Fibroblast of skin of scalp (primary cell): Measurements from ENCODE around the gene PGK2. TPM values are rescaled to one million over a fixed set of nuclear protein-coding genes. Genes with fewer than 3 reads are reported as not detected.
"Not testable (repeated sequence)": the region's sequence is repeated elsewhere in the genome, so short reads cannot be mapped to it uniquely, and the experiment has no call there.

ENCODE experiments used
- DNase-seq: peaks from one replicate; pipeline ENCODE4 v3.0.0-alpha.2; 2013
- polyA plus RNA-seq, 2 experiments: library from polyadenylated mRNA; unstranded; fragments of 120-200 nt; gene quantifications; one replicate each; pipeline ENCODE4 v1.2.1, GENCODE V29; 2013; ENCODE audit not compliant: insufficient read length in 2 of 2

PGK2 gene
- not detected for polyA plus RNA-seq (2013, experiment 1 of 2; ENCODE audit: insufficient read length)
- 0.11 TPM for polyA plus RNA-seq (2013, experiment 2 of 2; ENCODE audit: insufficient read length)

- DNase-seq = no peak
Measured at GRCh38 chr6:49787176-49787575, at the start of gene PGK2. TSS of gene PGK2 (minus strand) at chr6:49787285. CDS start at chr6:49787187, 98 bp downstream.

DNA sequence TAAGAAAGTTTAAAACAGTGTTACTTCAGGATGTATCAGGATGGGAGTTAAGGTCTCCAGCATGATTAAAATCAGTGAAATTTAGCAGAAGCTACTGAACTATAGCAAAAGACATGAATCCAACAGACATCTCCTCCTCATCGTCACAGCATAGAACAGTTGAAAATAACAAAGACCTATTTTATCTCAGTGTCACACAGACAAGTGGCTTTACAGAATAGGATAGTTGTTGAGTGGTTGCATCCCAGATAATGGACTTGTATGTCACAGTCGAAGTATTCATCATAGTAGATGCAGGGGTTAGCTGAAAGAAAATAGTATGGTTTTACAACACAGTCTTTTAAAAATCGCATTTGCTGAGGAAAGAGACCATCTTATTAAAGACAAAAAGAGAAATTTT lies 48.1 kb upstream of the PGK2 start:
- no peak for DNase-seq

DNA sequence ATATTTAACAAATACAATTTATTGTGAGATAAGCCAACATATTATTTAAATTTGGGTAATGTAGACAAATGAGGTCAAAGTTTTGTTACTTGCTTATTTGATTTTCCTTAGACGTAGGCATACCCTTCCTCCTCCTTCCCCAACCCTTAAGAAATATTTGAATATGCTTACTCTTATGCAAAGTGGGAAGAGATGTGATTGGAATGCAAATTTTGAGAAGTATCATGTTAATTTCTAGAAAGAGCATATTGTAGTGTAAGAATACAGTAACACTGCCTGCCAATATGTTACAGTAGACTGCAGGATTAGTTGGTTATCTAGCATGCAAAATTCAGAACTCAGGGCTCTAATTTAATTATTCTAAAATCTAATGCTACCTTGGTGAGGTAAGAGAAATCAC lies 46.3 kb upstream of the PGK2 start:
- DNase-seq = no peak

DNA sequence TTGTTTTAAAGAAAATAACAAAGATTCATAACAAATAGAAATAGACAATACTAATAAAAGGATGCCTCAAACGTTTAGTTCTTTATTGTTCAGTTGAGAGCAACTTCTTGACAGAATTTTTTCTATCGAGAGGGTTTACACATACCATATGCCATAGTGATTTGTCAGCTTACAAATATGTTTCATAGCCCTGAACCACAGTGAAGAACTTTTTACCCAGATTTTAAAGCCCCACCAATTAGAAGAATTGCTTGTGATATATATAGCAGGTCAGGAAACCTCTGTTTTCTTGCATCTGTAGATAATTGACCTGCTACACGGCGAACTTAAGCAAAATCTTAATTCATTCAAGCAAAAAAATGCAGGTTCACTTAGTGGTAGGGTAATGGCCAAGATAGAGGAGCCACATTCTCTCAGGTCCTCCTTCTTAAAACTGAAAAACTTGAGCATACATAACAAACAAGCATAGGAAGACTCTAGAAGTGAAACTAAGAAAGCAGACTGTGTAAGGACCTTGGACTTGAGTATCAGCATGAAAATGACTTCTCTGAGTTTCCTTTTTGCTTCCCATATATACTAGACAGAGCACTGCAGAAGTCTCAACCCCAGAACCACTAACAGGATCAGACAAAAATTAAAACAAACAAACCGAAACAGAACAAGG lies 39.8 kb upstream of the PGK2 start:
- DNase-seq = no peak

DNA sequence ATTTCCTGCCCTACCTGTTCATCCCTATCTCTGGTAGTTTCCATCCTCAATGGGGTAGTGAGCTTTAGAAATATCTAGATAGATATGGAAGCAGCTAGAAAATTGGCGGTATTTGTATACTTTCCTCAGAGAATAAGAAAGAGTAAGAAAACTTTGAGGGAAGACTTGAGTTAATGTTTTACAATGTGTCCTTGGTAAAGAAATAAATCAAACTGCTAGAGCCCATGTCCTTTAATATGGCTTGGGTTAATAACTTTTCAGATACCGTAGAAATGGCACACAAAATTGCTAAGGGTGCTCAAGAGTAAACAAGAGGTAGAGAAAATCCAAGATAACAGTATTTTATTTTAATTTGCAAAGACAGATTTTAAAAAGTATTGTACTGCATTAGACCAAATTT lies 28.1 kb upstream of the PGK2 start:
- no peak for DNase-seq

GRCh38 chr6:49813248-49813647 lies 26.2 kb upstream of the PGK2 start:
- DNase-seq = no peak

GRCh38 chr6:49806145-49806544 lies 19.1 kb upstream of the PGK2 start:
- DNase-seq = no peak

DNA sequence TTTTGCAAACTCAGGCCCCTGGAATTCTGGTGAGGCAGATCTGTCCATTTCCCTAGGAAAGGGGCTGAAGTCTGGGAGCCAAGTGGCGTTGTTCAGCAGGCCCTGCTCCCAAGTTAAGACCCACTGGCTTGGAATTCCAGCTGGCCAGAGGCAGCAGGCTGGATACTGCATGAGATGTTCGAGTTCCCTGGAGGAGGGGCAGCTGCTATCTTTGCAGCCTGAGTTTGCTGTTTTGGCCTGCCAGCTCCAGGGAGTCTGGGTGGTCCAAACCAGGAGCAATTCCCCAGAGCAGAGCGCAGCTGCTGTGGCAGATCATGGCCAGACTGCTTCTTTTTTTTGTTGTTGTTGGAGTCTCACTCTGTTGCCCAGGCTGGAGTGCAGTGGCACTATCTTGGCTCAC lies 18.2 kb upstream of the PGK2 start:
- DNase-seq = no peak

GRCh38 chr6:49801525-49801924 lies 14.4 kb upstream of the PGK2 start:
- DNase-seq = no peak

DNA sequence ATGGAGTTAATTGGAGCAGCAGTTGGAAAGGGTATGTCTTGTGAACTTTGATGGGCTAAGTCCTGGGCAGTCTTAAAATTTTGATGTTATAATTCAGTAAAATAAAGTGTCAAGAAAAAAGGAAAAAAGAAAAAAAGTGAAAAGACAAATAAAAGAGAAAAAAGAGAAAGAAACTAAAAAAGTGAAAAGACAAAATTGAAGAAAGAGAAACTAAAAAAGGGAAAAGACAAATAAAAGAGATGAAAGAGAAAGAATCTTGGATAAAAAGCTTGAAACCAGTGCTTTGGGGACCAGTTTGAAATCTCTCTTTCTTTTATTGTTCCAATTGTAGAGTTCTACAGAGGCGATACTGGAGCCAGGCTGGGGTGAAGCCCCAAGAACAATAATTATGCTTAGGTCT lies 12.0 kb upstream of the PGK2 start:
- no peak for DNase-seq

- DNase-seq = not testable (repeated sequence)
Measured at GRCh38 chr6:49796842-49797455, 9.9 kb upstream of the PGK2 start.

- DNase-seq = no peak
Measured at GRCh38 chr6:49790341-49790740, 3.3 kb upstream of the PGK2 start.

GRCh38 chr6:49784272-49784671 lies 2.8 kb downstream of the PGK2 start:
- no peak for DNase-seq

DNA sequence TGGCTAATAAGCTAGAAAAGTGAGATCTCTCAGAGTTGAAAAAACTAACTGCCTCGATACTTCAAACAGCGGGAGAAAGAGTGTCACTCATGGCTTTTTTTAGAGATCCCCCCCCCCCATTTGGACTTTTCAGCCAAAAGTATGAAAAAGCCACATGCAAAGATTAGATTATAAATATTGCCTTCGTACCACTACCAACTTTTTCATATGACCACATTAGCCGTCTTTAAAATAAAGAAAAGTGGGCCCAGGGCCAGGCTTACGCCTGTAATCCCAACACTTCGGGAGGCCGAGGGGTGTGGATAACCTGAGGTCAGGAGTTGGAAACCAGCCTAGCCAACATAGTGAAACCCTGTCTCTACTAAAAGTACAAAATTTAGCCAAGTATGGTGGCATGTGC lies 4.4 kb downstream of the PGK2 start:
- DNase-seq = no peak

- no peak for DNase-seq
Measured at GRCh38 chr6:49782293-49782692, 4.8 kb downstream of the PGK2 start.

GRCh38 chr6:49776444-49776843 lies 10.6 kb downstream of the PGK2 start:
- DNase-seq = no peak

DNA sequence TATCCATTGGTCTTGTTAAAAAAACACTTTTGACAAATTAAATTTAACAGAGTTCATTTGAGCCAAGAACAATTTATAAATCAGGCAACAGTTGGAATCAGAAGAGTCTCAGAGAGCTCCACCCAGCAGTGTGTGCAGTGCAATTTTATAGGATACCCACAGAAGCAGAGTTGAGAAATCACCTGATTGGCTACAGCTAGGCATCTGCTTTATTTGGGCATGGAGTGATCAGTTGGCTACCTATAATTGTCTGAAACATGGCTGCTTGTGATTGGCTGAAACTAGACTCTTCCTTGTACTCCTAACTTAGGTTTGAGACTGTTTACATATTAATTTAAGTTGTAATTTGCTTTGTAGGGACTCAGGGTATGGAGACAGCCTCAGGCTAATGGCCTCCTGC lies 12.0 kb downstream of the PGK2 start:
- no peak for DNase-seq

DNA sequence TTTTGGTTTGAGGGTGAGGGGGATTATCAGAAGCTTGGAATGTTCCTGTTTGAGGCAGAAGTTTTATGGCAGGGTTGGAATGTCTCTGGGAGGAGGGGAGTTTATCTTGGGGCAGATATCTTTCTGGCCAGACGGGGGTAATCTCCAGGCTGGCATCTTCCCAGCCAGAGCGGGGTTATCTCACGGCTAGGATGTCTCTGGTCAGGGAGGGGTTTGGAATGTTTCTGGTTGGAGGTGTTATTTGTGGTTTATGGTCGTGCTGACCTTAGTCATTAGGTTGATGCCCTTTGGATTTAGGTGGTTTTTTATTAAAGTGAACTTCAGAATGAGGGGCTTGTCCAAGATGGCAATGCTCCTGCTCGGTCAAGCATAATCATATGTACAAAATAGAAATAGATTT lies 14.8 kb downstream of the PGK2 start:
- DNase-seq = no peak

GRCh38 chr6:49766762-49767161 lies 20.3 kb downstream of the PGK2 start:
- DNase-seq = no peak

- no peak for DNase-seq
Measured at GRCh38 chr6:49764571-49765236, 22.4 kb downstream of the PGK2 start.

DNA sequence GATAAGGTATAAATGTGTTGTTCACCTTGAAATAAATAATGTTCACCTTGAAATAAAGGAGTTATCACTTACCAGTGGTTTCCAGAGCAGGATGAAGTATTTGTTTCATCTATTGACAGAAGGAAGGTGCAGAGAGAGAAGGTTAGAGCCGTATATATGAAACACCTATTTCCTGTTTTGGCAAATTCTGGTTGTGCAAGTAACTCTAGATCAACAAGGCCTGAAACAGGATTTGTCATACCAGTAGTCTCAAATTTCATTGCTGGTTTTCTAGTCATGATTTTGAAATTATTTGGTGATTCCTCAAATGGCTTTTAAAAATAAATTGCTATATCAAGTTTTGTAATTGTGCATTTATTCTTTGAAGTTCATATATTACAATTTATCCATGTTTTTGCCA lies 42.8 kb downstream of the PGK2 start, which contains the start of gene CRISP3:
CRISP3 (minus strand) TSS at position 130 of the 400 bp plus-strand sequence; CDS start at position 109, 21 bp downstream.
- DNase-seq = no peak

DNA sequence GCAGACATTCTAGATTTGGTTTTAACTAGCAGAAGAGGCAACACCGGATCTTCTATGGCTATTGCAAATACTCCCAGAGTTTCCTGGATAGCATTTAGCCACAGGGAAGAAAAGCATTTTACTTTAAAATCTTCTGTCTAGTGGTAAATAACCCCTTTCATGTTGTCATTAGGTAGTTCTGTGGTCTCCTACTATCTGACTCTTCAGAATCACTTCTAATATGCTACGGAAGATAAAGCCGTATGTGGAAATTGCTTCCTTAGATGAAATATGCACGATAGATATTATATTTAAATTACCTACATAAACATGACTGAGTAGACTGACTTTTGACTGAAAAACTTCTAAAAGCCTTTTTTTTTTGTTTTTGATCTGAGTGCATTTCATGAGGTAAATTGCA lies 43.7 kb downstream of the PGK2 start:
- no peak for DNase-seq

DNA sequence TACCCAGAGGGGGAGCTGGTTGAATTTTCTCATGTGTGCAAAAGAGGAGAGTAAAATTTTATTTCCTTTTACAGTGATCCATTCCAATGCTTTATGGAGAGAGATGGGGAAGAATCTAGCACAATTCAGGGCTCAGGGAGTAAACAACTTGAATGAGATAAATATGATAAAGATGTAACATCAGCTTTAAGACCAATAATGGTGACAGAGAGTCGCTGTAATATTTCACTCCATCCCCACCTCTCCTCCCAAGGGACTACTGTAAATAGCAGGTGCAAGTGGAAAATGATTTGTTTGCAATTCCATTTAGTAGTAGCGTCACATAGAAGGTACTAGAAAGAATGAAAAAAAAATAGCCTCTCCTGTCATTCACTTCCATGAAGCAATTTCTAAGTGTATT lies 47.7 kb downstream of the PGK2 start:
- no peak for DNase-seq

GRCh38 chr6:49736017-49736508 lies 51.0 kb downstream of the PGK2 start:
- no peak for DNase-seq
